DMS 273 (cell line): ENCODE results near the gene MTFR1L.

Experiments used
- DNase-seq: peaks from one replicate; lab custom pipeline; 2025; ENCODE audit not compliant: unreplicated experiment; lab: John Stamatoyannopoulos, UW

MTFR1L gene

DNA sequence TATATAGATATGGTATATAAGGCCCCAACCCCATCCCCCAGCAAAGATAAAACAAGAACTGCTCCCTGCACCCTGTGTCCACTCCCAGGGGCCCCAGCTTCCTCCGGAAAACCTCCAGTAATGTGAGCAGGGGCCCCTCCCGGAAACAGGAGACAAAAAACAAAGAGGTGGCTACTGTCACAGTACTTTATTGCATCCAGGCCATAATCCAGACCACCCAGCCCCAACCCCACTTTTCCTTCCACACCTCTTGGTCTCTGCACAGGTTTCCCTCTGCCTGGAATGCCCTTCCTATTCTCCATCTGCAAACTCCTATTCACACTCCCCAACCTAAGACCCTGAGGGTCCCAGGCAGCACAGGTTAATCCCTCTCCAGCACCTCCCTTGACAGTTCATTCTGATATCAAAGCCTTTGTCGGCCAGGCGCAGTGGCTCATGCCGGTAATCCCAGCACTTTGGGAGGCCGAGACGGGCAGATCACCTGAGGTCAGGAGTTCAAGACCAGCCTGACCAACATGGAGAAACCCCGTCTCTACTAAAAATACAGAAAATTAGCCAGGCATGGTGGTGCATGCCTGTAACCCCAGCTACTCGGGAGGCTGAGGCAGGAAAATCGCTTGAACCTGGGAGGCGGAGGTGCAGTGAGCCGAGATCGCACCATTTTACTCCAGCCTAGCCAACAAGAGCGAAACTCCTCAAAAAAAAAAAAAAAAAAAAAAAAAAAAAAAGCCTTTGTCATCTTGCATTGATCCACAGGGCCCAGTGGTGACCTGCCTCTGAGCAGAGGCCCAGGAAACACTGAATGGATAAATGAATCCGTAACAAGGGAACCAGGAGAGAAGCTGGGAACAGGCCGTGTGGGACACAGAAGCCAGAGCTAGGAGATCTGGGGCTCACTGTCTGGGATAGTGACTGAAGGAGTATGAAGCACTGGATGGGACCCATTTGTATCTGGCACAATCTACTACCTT is 41.8 kb downstream of the MTFR1L start:
- DNase-seq = no peak

DNA sequence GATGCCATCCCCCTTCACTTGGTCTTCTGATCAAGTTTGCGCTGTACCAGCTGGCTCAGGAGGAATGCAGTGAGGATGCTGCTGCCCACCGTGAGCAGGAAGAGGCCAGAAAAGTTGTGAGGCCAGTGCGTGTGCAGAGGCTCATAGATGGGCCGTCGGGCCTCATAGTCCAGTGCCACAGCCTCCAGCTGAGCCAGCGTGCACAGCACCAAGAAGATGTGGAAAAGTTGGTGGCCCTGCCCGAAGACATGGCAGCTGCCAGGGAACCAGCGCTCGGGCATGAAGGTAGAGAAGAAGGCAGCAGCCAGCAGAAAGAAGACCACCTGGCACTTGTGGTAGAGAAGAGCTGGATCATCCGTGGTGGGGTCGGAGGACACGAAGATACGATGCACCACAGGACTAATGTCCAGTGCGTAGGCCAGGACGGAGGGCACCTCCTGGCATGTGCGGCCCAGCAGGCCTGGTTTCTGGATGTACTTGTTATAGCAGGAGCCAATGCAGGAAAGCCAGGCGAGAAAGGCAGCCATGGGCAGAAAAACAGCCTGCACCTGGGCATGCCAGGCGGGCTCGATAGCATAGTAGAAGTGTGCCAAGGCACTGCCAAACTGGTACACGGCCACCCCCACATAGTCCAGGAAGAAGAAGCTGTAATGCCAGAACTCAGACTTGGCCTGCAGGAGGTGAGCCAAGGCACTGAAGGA is 43.2 kb downstream of the MTFR1L start:
- no peak for DNase-seq

DNA sequence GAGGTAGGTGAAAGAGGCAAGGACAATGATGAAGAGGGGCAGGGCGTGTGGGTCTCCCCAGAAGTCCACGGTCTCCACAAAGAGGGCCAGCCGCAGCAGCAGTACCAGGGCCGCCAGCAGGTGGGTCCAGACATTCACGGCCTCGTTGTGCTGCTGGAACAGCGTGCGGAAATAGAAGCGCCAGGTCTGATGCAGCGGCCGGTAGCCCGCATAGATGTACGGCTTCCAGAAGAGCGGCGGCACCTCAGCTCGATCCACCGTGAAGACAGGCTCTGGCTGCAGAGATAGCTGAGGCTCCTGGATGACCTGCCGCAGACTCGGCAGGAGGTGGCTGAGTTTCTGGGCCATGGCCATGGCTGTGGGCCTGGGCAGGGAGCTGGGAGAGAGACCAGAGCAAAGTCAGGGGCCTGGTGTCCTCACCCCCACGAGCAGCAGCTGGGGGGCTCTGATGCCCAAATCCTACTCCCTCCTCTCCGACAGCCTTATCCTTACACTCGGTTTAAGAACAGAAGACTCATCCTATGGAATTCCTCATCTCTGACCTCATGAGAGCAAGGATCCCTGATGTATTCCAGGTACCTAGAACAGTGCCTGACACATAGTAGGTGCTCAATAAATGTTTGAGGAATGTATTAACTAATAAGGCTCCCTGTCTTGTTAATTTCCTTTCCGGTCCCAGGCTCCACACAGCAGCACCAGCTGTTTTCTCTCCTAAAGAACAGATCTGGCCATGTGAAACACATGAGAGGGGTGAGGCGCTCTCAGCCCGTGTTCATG is 43.9 kb downstream of the MTFR1L start:
- DNase-seq = no peak

DNA sequence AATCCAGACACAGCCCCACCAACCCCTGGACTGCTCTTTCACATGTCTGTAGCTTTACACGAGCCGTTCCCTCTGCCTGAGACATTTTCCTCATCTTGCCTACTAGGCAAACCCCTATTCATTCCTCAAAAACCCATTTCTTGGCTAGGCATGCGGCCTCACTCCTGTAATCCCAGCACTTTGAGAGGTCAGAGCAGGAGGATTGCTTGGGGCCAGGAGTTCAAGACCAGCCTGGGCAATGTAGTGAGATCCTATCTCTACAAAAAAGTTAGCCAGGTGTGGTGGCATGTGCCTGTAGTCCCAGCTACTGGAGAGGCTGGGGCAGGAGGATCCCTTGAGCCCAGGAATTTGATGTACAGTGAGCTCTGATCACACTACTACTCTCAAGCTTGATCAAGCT is 44.7 kb downstream of the MTFR1L start:
- DNase-seq = no peak

DNA sequence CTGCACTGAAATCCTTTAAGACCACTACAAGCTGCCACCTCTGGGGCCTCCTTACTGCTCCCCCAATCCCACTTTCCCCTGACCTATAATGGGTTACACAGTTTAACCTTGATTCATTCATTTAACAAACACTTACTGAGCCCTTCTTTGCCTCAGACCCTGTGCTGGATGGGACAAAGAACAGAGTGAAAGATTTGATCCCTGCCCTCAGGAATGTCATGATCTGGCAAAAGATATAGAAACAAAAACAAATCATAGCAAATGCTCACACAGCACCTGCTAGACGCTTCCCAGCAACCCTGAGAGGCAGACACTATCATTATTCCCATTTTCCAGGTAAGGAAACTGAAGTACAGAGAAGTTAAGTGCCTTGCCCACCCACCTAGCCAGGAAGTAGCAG is 46.5 kb downstream of the MTFR1L start:
- DNase-seq = no peak

DNA sequence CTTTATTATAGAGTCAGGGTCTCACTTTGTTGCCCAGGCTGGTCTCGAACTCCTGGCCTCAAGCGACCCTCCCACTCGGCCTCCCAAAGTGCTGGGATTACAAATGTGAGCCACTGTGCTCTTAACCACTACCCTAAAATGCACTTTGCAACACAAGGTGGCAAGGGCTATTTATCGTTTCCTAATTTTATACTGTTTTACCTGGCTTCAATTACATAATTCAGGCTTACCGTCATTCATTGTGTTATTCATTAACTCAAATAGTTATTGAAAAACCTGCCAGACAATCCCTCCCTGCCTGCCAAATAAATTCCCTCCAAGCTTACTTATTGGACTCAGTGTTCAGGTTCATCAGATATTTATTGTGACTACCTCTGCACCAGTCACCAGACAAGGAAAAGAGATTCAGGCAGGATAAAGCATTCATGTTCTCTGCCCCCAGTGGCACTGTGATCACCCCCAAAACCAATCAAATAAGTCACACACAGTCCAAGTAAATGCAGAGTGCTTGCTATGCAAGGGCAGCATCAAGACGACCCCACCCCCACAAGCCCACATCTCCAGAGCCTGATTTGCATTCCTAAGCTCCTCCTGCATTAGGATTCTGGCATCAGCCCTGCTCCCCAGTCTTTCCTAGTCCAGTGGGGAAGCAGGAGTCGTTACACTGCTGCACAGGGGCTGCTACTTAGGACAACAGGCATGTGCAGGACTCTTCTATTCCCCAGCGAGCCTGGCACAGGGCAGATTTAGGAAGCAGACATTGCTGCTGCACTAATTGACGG is 47.6 kb downstream of the MTFR1L start:
- DNase-seq = no peak

DNA sequence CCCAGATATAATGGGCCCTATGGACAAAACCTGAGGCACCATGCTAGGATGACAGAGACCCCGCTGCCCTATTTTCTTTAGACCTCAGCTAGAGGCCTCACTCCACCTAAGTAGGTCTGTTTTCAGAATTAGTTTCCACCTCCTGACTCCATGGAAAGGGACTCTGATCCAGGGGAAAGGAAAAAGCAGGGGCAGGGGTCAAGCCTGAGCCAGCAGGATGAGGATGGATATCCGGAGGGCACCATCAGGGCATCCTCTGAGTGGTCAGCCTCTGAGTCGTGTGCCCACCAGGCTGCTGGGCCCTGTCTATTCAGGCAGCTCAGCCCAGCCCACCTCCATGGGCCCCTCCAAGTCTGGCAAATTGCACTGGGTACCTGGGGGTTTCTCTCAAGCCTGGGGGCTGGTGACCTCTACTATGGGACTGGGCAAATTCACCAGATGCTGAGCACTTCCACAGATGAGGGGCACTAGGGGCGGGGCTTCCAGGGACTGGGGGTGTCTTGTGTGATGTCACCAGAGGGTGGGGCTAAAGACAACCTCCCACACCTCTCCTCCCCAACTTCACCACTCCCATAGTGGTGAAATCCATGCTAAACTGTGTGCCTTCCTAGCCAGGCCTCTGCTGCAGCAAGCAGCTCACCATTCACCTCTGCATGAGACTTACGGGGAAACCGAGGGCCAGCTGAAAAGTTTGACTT is 50.3 kb downstream of the MTFR1L start:
- DNase-seq = no peak

DNA sequence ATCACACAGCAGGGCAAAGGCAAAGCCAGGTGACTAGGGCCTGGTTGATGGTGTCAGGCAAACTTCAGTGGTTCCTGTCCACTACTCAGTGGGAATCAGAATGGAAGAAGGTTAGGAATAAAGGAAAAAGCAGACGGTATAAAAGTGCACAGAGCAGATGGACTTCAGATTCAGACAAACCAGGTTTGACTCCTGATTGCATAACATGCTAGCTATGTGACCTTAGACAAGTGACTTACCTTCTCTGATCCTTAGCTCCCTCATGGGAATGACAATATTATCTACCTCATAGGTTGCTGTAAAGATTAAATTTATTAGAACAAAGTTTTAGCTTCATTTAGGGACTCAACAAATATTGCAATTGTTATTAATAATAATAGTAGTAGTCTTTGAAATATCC is 50.9 kb downstream of the MTFR1L start:
- no peak for DNase-seq

DNA sequence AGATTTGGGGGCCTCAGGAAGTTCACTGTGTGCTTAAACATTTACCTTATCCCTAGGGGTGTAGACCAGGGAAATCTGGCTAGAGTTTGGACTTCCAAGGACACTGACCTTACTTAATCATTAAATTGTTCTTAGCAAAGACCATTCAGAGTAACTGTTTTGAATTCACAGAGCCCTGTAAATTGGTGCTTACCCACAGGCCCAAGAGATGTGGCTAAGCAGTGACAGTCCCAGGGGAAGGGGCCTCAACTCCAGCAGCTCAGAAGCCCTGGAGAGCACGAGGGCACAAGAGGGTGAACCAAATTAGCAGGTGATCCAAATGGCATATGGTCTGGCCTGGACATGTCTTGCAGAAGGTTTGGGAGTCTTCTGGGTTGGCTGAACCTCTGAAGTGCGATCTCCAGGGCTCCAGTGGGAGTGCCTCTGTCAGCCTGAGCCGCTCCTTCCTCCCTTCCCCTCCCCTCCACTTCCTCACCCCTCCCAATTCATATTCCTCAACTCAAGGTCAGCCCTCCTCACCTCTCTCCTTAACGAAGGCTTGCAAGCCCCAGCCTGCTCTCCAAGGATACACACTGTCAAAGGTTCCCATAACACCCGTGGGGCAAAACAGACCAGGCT is 51.4 kb downstream of the MTFR1L start:
- DNase-seq = no peak

DNA sequence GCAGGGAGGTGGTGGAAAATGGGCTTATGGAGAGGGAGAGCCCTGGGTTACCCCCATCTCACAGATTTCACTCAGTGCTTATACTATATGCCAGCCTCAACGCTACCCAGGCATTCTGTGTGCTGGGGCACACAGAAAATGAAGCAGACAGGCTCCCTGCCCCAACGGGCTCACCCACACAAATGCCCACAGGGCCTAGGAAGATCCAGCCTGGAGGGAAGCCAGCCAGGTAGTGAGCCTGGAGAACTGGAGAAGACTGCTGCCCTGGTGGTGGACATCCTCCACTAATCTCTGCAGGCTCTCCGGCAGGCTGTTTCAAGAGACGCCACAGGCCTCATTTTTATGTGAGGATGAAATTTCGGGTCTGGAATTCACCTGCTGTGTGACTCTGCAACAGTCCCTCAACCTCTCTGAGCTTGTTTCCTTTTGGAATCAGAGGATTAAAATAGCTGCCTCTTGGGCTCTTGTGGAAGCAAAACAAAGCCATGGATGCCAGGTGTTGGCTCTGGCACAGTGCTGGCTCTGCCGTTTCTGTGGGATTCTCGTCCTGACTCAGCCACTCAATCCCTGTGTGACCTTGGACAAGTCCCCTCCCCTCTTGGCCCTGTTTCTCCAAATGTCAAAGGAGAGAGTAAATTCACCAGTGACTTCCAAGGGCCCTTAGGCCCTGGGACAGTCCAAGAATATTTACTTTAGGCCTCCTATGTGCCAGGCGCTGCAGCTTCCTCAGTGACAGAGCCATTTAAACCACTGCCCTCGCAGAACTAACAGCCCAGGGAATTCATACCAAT is 52.1 kb downstream of the MTFR1L start:
- DNase-seq = no peak

DNA sequence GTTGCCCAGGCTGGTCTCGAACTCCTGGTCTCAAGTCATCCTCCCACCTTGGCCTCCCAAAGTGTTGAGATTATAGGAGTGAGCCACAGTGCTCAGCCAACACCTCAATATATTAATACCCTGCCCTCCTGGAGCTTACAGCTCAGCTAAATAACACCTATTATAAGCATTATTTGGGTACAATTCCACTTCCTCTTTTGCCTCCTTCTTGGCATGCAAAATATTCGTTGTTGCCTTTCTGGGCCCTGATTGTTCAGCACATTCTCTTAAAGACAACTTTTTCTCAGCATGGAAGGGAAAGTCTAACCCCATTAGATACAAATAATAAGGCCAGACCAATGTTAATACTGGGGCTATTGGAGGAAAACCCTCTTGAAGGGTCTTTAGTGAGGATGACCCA is 53.0 kb downstream of the MTFR1L start:
- no peak for DNase-seq

DNA sequence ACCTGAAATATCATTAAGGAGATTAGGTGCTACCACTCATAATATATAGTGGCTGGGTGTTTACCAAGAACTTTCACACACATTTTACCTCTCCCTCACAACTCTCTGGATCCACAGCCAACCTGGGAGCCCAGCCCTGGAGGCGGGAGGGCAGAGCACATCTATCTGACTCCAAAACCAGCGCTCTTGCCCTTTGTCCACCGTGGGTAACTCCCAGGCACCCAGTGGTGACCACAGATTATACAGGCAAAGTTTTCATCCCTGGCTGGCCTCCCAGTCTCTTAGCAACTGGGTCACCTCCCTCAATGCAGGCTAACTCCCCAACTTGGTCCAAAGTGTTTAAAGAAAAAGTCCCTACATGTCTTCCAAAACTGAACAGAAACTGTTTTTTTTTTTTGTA is 53.4 kb downstream of the MTFR1L start:
- no peak for DNase-seq

DNA sequence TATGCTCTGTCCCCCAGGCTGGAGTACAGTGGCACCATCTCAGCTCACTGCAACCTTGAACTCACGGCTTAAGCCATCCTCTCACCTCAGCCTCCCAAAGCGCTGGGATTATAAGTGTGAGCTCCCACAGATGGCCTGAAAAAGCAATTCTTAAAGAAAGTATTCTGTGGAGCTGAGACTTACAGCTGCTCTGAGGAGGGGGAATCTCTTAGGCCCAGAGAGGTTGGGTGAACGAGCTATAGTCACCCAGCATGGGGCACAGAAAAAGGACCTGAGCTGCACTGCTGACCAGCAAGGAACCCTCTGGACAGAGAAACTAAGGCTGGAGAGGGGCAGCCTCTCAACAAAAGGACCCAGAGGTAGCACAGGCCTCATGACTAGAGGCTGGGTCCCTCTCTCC is 54.5 kb downstream of the MTFR1L start:
- DNase-seq = no peak

DNA sequence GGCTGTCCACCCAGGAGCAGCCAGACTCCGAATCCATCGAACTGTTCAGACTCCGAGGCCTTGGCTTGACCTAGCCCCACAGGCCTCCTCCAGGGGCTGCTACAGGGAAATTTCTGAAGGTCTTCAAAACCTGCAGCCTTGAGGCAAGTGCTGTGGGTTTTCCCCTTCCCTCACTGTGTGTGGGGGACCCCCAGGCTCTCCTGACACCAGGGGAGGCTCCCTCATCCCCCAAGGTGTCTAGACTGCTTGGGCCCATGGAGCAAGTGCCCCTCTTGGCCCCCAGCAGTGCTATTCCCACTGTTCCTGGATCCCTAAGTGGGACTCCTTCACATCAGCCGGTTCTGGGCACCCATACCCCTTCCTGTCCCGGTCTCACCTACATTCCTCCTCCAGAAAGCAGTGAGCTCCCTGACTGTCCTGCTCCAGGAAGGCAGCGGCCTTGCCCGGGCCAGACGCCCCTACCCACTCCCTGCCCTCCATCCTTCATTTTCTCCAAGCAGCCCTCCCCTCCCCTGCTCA is 54.9 kb downstream of the MTFR1L start:
- no peak for DNase-seq

DNA sequence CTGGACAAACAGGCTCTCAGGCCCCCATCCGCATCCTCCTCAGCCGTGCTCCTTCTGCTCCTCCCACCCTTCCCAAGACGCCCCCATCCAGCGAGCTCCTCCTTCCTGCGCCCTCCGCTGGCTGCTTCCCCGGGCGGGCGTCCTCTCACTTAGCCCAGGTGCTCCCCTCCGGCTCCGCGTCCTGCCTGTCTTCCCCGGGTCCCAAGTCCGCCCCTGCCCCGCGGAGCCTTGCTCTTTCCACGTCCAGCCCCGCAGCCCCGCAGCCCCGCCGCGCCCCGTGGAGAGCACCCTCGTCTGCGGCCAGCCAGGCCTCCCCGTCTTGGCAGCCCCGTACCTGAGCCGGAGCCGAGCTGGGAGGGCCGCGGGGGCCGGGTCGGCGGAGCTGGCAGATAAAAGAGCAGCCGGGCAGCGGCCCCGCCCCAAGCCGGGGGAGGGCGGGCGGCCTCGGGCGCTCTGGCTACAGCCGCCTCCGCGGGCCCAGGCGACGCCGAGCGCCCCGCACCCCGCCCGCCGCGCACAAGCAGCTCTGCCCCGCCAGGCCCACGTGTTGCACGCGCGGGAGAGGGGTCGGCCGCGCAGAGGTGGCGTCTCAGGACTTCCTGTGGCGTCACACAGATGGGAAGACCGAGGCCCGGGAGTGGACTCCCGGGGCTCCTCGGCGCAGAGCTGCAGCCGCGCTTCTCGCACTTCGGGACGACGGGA is 55.6 kb downstream of the MTFR1L start, which contains the start of gene PAQR7:
Gene PAQR7, minus strand, starts transcription at position 555 of the 702 bp plus-strand sequence. CDS start 11,869 bp downstream, outside the sequence.
- DNase-seq = peak; percentile 82

DNA sequence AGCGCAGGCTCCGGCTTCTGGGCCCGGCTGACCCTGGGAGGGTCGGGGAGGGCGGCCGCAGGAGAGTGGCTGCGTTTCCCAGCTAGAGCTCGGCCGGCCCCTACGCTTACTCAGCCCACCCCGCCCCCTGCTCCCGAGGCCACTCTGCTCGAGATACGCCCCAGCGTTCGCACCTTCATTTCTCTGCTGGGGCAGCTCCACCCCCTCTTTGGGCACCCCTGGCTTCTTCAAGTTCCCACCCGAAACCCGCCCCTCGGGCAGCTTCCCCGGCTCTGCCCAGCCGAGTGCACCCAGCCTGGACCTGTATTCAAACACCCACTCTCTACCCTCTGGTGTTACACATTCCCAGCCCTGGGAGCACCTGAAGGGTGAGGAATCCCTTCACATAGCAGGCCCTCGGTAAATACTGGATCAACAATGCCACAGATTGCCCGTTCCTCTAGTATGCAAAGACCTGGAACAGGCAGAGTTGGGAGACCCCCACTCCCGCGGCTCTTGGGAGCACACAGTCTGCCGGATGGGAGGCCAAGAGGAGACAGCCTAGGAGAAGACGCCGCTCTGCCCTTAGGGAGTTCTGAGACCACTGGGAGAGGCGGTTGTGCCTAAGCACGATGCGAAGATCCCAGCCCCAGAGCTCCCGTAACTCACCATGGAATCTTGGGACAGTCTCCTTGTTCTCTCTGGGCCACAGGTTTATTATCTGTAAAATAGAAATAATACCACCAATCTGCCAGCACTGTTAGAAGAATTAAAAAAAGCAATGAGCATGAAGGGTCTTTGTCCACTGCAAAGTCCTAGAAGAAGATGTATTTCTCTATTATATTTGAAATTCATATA is 56.3 kb downstream of the MTFR1L start:
- DNase-seq = no peak

DNA sequence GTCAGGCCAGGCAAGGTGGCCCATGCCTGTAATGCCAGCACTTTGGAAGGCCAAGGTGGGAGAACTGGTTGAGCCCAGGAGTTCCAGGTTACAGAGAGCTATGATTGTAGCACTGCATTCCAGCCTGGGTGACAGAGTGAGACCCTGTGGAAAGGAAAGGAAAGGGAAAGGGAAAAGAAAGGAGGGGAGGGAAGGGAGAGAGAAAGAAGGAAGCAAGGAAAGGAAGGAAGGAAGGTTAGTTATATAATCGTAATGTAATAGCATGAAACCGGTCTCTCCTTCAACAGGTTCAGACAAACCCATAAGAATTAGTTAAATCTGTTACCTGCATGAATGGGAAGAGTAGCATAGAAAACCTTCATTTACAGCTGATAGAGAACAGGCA is 56.9 kb downstream of the MTFR1L start:
- DNase-seq = no peak
